Brain microvascular endothelial cell (primary cell): ENCODE data around the gene PRTFDC1.

ENCODE experiments used
- DNase-seq: peaks from one replicate; pipeline ENCODE4 v3.0.0-alpha.2; 2020
- H3K27ac ChIP-seq: fragments of 250-450 bp; sonication (Bioruptor Pico); 2 replicates; pipeline ENCODE4 v1.5.1; 2020; ENCODE audit warnings: mild to moderate bottlenecking, moderate library complexity
- H3K27me3 ChIP-seq: fragments of 250-450 bp; sonication (Bioruptor Pico); replicated peaks from 2 replicates; pipeline ENCODE4 v1.5.1; 2020; ENCODE audit warnings: mild to moderate bottlenecking
- H3K36me3 ChIP-seq: fragments of 250-450 bp; sonication (Bioruptor Pico); replicated peaks from 2 replicates; pipeline ENCODE4 v1.5.1; 2020; ENCODE audit warnings: mild to moderate bottlenecking
- H3K4me3 ChIP-seq: 2 replicates; pipeline ENCODE4 v1.5.1; 2011; ENCODE audit warnings: low read depth, mild to moderate bottlenecking, control low read depth, low read length, moderate library complexity
- CTCF ChIP-seq: IDR thresholded peaks from 2 replicates; pipeline ENCODE4 v1.5.1; 2011; ENCODE audit warnings: low read depth, mild to moderate bottlenecking, moderate library complexity, low read length, control low read depth, inconsistent platforms; ENCODE audit errors: missing control alignments
- in situ Hi-C: cut with HindIII; loops from 2 replicates; pipeline ENCODE4 v1.10.0; 2017; ENCODE audit warnings: low sequenced_read_pairs, low pct_ligation_motif_present

PRTFDC1 gene

GRCh38 chr10:24886290-24886680, 66.1 kb downstream of the PRTFDC1 start:
- H3K36me3 ChIP-seq: no peaks in the 10 kb centered on the region
- no peak overlapping the region for H3K27ac ChIP-seq
- no peaks in the 10 kb centered on the region for H3K27me3 ChIP-seq
- in situ Hi-C loops: no loop called here
- no peak overlapping the region for H3K4me3 ChIP-seq
- no peak for TF ChIP-seq CTCF
- no peak for DNase-seq

GRCh38 chr10:24885551-24886289, 66.7 kb downstream of the PRTFDC1 start:
- Histone ChIP-seq H3K4me3 (no peak overlapping the region), H3K27me3 (no peaks in the 10 kb centered on the region), H3K36me3 (no peaks in the 10 kb centered on the region), H3K27ac (no peak overlapping the region)
- in situ Hi-C loops: no loop called here
- TF ChIP-seq CTCF: no peak
- no peak for DNase-seq

GRCh38 chr10:24884793-24885192, 67.6 kb downstream of the PRTFDC1 start:
- no peaks in the 10 kb centered on the region for H3K36me3 ChIP-seq
- no peak overlapping the region for H3K4me3 ChIP-seq
- no peak for DNase-seq
- no peak overlapping the region for H3K27ac ChIP-seq
- TF ChIP-seq CTCF: no peak
- no peaks in the 10 kb centered on the region for H3K27me3 ChIP-seq
- in situ Hi-C loops: no loop called here

GRCh38 chr10:24884316-24884715, 68.1 kb downstream of the PRTFDC1 start:
- Histone ChIP-seq H3K27me3 (no peaks in the 10 kb centered on the region), H3K4me3 (no peak overlapping the region), H3K27ac (no peak overlapping the region), H3K36me3 (no peaks in the 10 kb centered on the region)
- TF ChIP-seq CTCF: no peak
- no peak for DNase-seq
- in situ Hi-C loops: no loop called here

- TF ChIP-seq CTCF: no peak
- in situ Hi-C loops: no loop called here
- DNase-seq: no peak
- no peak overlapping the region for H3K27ac ChIP-seq
- H3K27me3 ChIP-seq: no peaks in the 10 kb centered on the region
- no peak overlapping the region for H3K4me3 ChIP-seq
- H3K36me3 ChIP-seq: no peaks in the 10 kb centered on the region
These were observed 69.2 kb downstream of the PRTFDC1 start for GRCh38 chr10:24883176-24883575.
